Fibroblast of lung (primary cell): ENCODE results near the gene PDE3A. TPM values are rescaled to one million over a fixed set of nuclear protein-coding genes. Genes with fewer than 3 reads are reported as not detected.

Experiments used
- DNase-seq, 2 donors: peaks; one replicate each; pipeline versions ENCODE4 v3.0.0 to v3.0.0-alpha.2; 2010; ENCODE audit warnings: low read depth in 2 of 2
- H2AFZ ChIP-seq: 2 replicates; pipeline ENCODE4 v1.5.1; 2012; ENCODE audit warnings: low read length, control low read depth, inconsistent platforms
- H3K27ac ChIP-seq: 2 replicates; pipeline ENCODE4 v1.5.1; 2011; ENCODE audit warnings: low read length, control low read depth; ENCODE audit not compliant: insufficient read depth
- H3K27me3 ChIP-seq: 2 replicates; pipeline ENCODE4 v1.5.1; 2011; ENCODE audit warnings: mild to moderate bottlenecking, low read length; ENCODE audit not compliant: control insufficient read depth, insufficient read depth
- H3K36me3 ChIP-seq: 2 replicates; pipeline ENCODE4 v1.5.1; 2011; ENCODE audit warnings: low read length; ENCODE audit not compliant: control insufficient read depth, insufficient read depth
- H3K4me1 ChIP-seq: 2 replicates; pipeline ENCODE4 v1.5.1; 2011; ENCODE audit warnings: low read length; ENCODE audit not compliant: control insufficient read depth, insufficient read depth; ENCODE audit errors: extremely low read depth
- H3K4me2 ChIP-seq: 2 replicates; pipeline ENCODE4 v1.5.1; 2011; ENCODE audit warnings: low read length, control low read depth; ENCODE audit not compliant: insufficient read depth; ENCODE audit errors: extremely low read depth
- H3K4me3 ChIP-seq, 4 experiments: fragments of 200-600 bp in 1 of 4; sonication (generic) in 1 of 4; replicated peaks in 1 of 4; 2 replicates each; pipeline ENCODE4 v1.5.1; 2011 to 2016; ENCODE audit warnings: low read length in 4 of 4, low read depth in 3 of 4, mild to moderate bottlenecking in 3 of 4, control low read depth in 2 of 4, inconsistent platforms in 1 of 4, mixed read lengths in 1 of 4; ENCODE audit not compliant: insufficient read depth in 1 of 4; ENCODE audit errors: control extremely low read depth in 1 of 4
- H3K79me2 ChIP-seq: 2 replicates; pipeline ENCODE4 v1.5.1; 2012; ENCODE audit warnings: mild to moderate bottlenecking, low read length, inconsistent platforms; ENCODE audit not compliant: control insufficient read depth, insufficient read depth
- H3K9ac ChIP-seq: 2 replicates; pipeline ENCODE4 v1.5.1; 2011; ENCODE audit warnings: mild to moderate bottlenecking, low read length, control low read depth; ENCODE audit not compliant: insufficient read depth
- H3K9me3 ChIP-seq: 2 replicates; pipeline ENCODE4 v1.5.1; 2012; ENCODE audit warnings: low read depth, low read length; ENCODE audit not compliant: control insufficient read depth, insufficient read depth
- H4K20me1 ChIP-seq: 2 replicates; pipeline ENCODE4 v1.5.1; 2011; ENCODE audit warnings: low read length; ENCODE audit not compliant: control insufficient read depth, insufficient read depth; ENCODE audit errors: extremely low read depth
- CTCF ChIP-seq, 2 donors: IDR thresholded peaks in 1 of 2; conservative IDR thresholded peaks in 1 of 2; 1 replicate in 1 of 2; 2 replicates in 1 of 2; pipeline ENCODE4 v1.5.1; 2011 to 2012; ENCODE audit warnings: low read length in 2 of 2, control low read depth in 1 of 2, inconsistent platforms in 1 of 2, low read depth in 1 of 2, mild to moderate bottlenecking in 1 of 2
- EZH2 ChIP-seq: IDR thresholded peaks from 2 replicates; pipeline ENCODE4 v1.5.1; 2012; ENCODE audit warnings: low read length, control low read depth, mild to moderate bottlenecking; ENCODE audit errors: missing control alignments
- polyA plus RNA-seq, 2 donors: library from polyadenylated mRNA; depleted of rRNA in 1 of 2; stranded (reverse) in 1 of 2; unstranded in 1 of 2; fragments of >200 nt; gene quantifications; 2 replicates each; pipeline ENCODE4 v1.2.1, GENCODE V29; 2011 to 2012; ENCODE audit warnings: missing spikeins in 1 of 2
- total RNA-seq: library from RNA; depleted of rRNA; stranded (reverse); fragments of >200 nt; gene quantifications from 2 replicates; pipeline ENCODE4 v1.2.1, GENCODE V29; 2014

Gene PDE3A
- total and polyA plus RNA-seq, 2 donors (not counting 1 experiment from before 2014, with no cell fraction given) = 0.17 to 2.7 TPM

DNA sequence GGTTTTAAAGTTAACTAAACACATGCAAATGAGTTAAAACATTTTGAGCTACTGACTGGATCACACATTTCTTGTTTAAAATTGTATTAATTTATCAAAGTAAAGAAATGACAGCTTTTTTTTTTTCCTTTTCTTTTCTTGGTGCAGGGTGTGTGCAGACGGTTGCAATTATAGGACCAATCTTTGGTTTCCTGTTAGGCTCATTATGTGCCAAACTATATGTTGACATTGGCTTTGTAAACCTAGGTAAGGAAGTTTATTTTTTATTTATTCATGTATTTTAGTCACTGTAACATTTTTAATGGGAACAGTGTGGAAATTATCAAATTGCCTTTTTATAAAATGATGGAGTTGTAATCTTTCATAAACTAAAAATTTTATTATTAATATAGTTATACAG lies 348.6 kb downstream of the PDE3A start:
- Histone ChIP-seq H3K27me3 (no peaks in the 10 kb centered on the region), H3K4me3 (no peak overlapping the region), H3K36me3 (no peaks in the 10 kb centered on the region), H4K20me1 (no peaks in the 10 kb centered on the region), H3K4me2 (no peak overlapping the region), H2AFZ (no peak overlapping the region), H3K79me2 (no peaks in the 10 kb centered on the region), H3K9me3 (no peaks in the 10 kb centered on the region), H3K27ac (no peak overlapping the region), H3K9ac (no peak overlapping the region), H3K4me1 (no peaks in the 10 kb centered on the region)
- no peak for DNase-seq
- TF ChIP-seq CTCF (conservative IDR thresholded peaks at IDR 0.05 in 1 of 2, IDR thresholded peaks at IDR 0.05 in 1 of 2; ENCODE audit: low read depth in 1 of 2, low read length in 2 of 2) (no peak), EZH2 (no peak)

DNA sequence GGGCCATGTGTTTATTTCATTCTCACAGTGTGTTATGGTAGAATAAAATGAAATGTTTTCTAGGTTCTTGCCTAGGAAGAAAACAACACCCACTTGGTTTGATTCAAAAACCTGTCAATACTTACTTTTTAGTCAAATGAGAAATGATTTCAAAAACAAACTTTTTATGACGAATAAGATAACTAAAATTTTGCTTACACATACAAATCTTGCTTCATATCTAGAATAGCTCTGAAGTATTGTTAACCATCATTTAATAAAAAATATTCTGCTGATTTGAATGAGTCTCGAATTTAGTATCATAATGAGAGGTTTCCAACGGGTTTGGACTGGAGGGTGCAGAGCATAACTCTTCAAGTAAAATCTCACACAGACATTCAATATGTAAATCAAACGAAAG lies 350.0 kb downstream of the PDE3A start:
- Histone ChIP-seq H3K4me2 (no peak overlapping the region), H3K36me3 (no peaks in the 10 kb centered on the region), H3K4me3 (no peak overlapping the region), H3K27ac (no peak overlapping the region), H3K27me3 (no peaks in the 10 kb centered on the region), H3K9me3 (no peaks in the 10 kb centered on the region), H3K4me1 (no peaks in the 10 kb centered on the region), H4K20me1 (no peaks in the 10 kb centered on the region), H3K9ac (no peak overlapping the region), H3K79me2 (no peaks in the 10 kb centered on the region), H2AFZ (no peak overlapping the region)
- DNase-seq = no peak
- TF ChIP-seq EZH2 = no peak

DNA sequence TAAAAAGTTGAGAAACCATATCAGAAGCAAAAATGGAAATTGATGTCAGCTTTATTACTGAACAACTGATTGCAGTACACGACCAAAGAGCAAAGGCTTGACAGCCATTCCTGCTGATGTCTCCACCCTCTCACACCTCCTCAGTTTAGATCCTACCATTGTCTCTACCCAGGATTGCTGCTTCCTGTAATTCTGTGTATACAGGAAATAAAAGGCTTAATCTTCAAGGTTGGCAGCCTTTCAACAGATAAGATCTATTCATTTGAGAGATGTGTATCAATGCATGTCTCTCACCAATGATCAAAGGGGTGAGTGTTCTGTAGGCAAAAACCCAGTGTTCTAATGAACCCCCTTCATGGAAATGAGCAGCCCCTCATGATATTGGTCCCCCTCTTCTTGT lies 353.8 kb downstream of the PDE3A start:
- H4K20me1 ChIP-seq = no peaks in the 10 kb centered on the region
- no peak for DNase-seq
- H3K79me2 ChIP-seq = no peaks in the 10 kb centered on the region
- no peak for TF ChIP-seq CTCF (conservative IDR thresholded peaks at IDR 0.05 in 1 of 2, IDR thresholded peaks at IDR 0.05 in 1 of 2; ENCODE audit: low read depth in 1 of 2, low read length in 2 of 2)
- no peak for TF ChIP-seq EZH2
- H3K27me3 ChIP-seq = no peaks in the 10 kb centered on the region
- H3K9me3 ChIP-seq = no peaks in the 10 kb centered on the region
- H2AFZ ChIP-seq = no peak overlapping the region
- no peak overlapping the region for H3K9ac ChIP-seq
- H3K27ac ChIP-seq = no peak overlapping the region
- no peak overlapping the region for H3K4me3 ChIP-seq
- H3K4me1 ChIP-seq = no peaks in the 10 kb centered on the region
- no peaks in the 10 kb centered on the region for H3K36me3 ChIP-seq
- no peak overlapping the region for H3K4me2 ChIP-seq

GRCh38 chr12:20731274-20731673 lies 362.9 kb downstream of the PDE3A start:
- Histone ChIP-seq H3K79me2 (no peaks in the 10 kb centered on the region), H3K9me3 (no peaks in the 10 kb centered on the region), H4K20me1 (no peaks in the 10 kb centered on the region), H3K27ac (no peak overlapping the region), H3K36me3 (no peaks in the 10 kb centered on the region), H3K27me3 (no peaks in the 10 kb centered on the region), H3K4me2 (no peak overlapping the region), H2AFZ (no peak overlapping the region), H3K4me1 (no peaks in the 10 kb centered on the region), H3K4me3 (no peak overlapping the region), H3K9ac (no peak overlapping the region)
- DNase-seq = no peak
- TF ChIP-seq EZH2 (no peak), CTCF (conservative IDR thresholded peaks at IDR 0.05 in 1 of 2, IDR thresholded peaks at IDR 0.05 in 1 of 2; ENCODE audit: low read depth in 1 of 2, low read length in 2 of 2) (no peak)
